ENCODE results near the gene TBXA2R.
A peak's percentile ranks its signal among the peaks of the same experiment; 100 is the strongest.

TBXA2R gene

GRCh38 chr19:3555653-3556422 lies 50.8 kb downstream of the TBXA2R start:
- H3K27ac ChIP-seq = no peak overlapping the region

GRCh38 chr19:3554254-3555083 lies 52.2 kb downstream of the TBXA2R start:
- Histone ChIP-seq H3K9me3 (ENCODE audit: control insufficient read depth, low read length) (no peaks in the 10 kb centered on the region), H3K79me2 (peaks cover 7% of the 10 kb centered on the region), H2AFZ (no peak overlapping the region), H3K4me1 (peaks cover 6% of the 10 kb centered on the region), H3K9ac (no peak overlapping the region), H3K36me3 (ENCODE audit: control insufficient read depth, insufficient read depth, low read length) (no peaks in the 10 kb centered on the region), H3K27ac (no peak overlapping the region), H3K27me3 (ENCODE audit: control insufficient read depth, insufficient read depth, low read length) (no peaks in the 10 kb centered on the region), H3K4me3 (ENCODE audit: low read depth, low read length) (no peak overlapping the region), H3K4me2 (ENCODE audit: low read length) (no peak overlapping the region)
- TF ChIP-seq CTCF (IDR thresholded peaks at IDR 0.05) = no peak

More at GRCh38 chr19:3555653-3556422, 50.8 kb downstream of the TBXA2R start:
- Histone ChIP-seq H3K9me3 (ENCODE audit: control insufficient read depth, low read length) (no peaks in the 10 kb centered on the region), H3K36me3 (ENCODE audit: control insufficient read depth, insufficient read depth, low read length) (no peaks in the 10 kb centered on the region), H3K4me1 (peaks cover 6% of the 10 kb centered on the region), H2AFZ (no peak overlapping the region), H3K4me3 (ENCODE audit: low read depth, low read length) (peak overlapping the region; percentile 87), H3K27me3 (ENCODE audit: control insufficient read depth, insufficient read depth, low read length) (no peaks in the 10 kb centered on the region), H3K9ac (no peak overlapping the region), H3K79me2 (peaks cover 7% of the 10 kb centered on the region), H3K4me2 (ENCODE audit: low read length) (peak overlapping the region; percentile 71)
- TF ChIP-seq CTCF (IDR thresholded peaks at IDR 0.05) = no peak

GRCh38 chr19:3551792-3552095 lies 54.9 kb downstream of the TBXA2R start:
- Histone ChIP-seq H3K4me1 (peaks cover 6% of the 10 kb centered on the region), H3K9ac (no peak overlapping the region), H3K27ac (no peak overlapping the region), H3K79me2 (peaks cover 4% of the 10 kb centered on the region), H2AFZ (no peak overlapping the region), H3K4me3 (ENCODE audit: low read depth, low read length) (no peak overlapping the region), H3K9me3 (ENCODE audit: control insufficient read depth, low read length) (no peaks in the 10 kb centered on the region), H3K4me2 (ENCODE audit: low read length) (no peak overlapping the region), H3K36me3 (ENCODE audit: control insufficient read depth, insufficient read depth, low read length) (no peaks in the 10 kb centered on the region), H3K27me3 (ENCODE audit: control insufficient read depth, insufficient read depth, low read length) (no peaks in the 10 kb centered on the region)
- TF ChIP-seq CTCF (IDR thresholded peaks at IDR 0.05) = no peak

- Histone ChIP-seq H3K36me3 (ENCODE audit: control insufficient read depth, insufficient read depth, low read length) (no peaks in the 10 kb centered on the region), H3K4me3 (ENCODE audit: low read depth, low read length) (no peak overlapping the region), H3K27ac (no peak overlapping the region), H3K4me2 (ENCODE audit: low read length) (no peak overlapping the region), H2AFZ (no peak overlapping the region), H3K4me1 (peaks cover 3% of the 10 kb centered on the region), H3K79me2 (peaks cover 2% of the 10 kb centered on the region), H3K27me3 (ENCODE audit: control insufficient read depth, insufficient read depth, low read length) (no peaks in the 10 kb centered on the region), H3K9ac (no peak overlapping the region), H3K9me3 (ENCODE audit: control insufficient read depth, low read length) (no peaks in the 10 kb centered on the region)
- TF ChIP-seq CTCF (IDR thresholded peaks at IDR 0.05) = no peak
Measured at GRCh38 chr19:3550947-3551791, 55.5 kb downstream of the TBXA2R start.

Data from parathyroid adenoma (tissue), 2 donors.